Stimulated activated CD4-positive, alpha-beta T cell treated with anti-CD3 and anti-CD28 coated beads, Interleukin-1b, Interleukin-23, amount 100 ng/mL, for 4 hours (primary cell): ENCODE data around the gene TMEM214.

Source experiments
- DNase-seq, 2 donors: peaks; one replicate each; pipeline ENCODE4 v3.0.0-alpha.2; 2020; ENCODE audit warnings: low read depth in 2 of 2

Gene TMEM214

DNA sequence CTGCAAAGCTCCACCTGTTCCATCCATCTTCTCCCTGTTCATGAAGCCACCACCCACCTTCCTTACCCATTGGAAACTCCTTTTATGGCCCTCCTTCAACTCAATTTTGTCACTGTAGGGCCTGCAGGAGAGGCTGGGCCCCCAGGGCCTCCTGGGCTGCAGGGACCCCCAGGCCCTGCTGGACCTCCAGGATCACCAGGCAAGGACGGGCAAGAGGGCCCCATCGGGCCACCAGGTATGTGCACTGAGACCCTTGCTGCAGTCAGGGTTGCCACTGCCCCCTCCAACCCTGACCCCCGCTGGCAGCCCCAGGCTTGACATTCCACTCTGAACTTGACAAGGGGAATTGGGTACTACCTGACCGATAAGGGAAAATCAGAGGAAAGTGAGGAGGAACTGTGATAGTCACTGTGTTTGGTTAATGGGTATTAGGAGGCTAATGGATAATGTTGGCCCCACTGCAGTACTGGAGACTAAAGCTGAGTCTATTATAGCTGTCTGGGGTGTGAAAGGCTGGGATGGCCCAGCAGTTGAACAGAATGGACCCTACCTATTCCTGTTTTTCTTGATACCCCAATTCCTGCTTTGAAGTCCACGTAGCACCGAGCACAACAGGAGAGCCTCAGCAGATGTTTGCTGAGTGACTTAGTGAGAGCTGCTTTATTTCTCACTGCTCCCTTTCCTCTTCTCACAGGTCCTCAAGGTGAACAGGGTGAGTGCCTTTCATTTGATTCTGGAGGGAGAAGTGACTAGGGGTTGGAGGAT lies 51.7 kb downstream of the TMEM214 start:
- DNase-seq: no peak

GRCh38 chr2:27085062-27085672 lies 52.4 kb downstream of the TMEM214 start:
- DNase-seq: no peak

GRCh38 chr2:27085673-27086089 lies 52.9 kb downstream of the TMEM214 start:
- DNase-seq: peak in 1 of 2 donors; percentile 36

GRCh38 chr2:27086090-27086723 lies 53.4 kb downstream of the TMEM214 start:
- peak; percentile 98 to 99 for DNase-seq

- DNase-seq: no peak
These were observed 54.2 kb downstream of the TMEM214 start, which contains the start of gene KHK for GRCh38 chr2:27086724-27087593. KHK (plus strand) TSS chr2:27086772; CDS start chr2:27087260, 488 bp downstream.

- no peak for DNase-seq
These were observed 55.2 kb downstream of the TMEM214 start for GRCh38 chr2:27087823-27088410.

GRCh38 chr2:27088634-27089033 lies 55.9 kb downstream of the TMEM214 start:
- no peak for DNase-seq

DNA sequence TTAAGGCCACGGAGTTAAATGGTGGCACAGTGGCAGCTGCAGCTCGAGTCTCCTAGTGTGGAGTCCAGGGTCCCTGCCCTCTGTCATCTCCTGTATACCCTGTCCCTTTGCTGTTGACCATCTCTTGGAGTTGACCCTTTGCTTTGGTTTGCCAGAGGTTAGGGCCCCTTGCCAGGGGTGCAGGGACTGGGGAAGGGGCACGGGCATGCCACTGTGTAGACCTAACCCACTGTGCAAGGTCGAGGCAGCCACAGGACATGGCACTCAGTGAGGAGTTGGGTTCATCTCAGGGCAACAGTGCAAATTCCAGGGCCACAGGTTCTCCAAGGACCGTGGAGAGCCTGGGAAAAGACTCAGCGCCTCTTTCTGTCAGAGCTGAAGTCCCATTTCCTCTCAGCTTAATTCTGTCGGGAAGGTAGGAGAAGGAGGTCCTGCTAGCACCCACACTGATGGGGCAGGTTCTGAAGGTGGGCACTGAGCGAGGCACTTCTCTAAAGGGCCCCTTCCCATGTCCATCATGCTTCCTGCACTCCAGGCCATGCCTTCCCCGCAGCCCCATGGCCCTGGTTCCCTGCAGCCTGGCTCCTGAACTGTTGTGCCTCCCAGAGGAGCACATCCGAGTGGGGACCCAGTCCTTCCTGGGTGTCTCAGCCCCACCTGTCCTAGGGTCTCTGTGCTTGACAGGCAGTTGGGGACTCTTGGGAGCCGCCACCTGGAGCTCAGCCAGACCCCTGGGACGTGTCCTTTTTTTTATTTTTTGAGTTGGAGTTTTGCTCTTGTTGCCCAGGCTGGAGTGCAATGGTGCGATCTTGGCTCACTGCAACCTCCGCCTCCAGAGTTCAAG lies 56.6 kb downstream of the TMEM214 start:
- DNase-seq: no peak
